Measurements from ENCODE around the gene AGBL4. TPM values are rescaled to one million over a fixed set of nuclear protein-coding genes. Genes with fewer than 3 reads are reported as not detected.

The AGBL4 gene
- total RNA-seq, 1 experiment from 2014 or later = 0.33 TPM

GRCh38 chr1:48597663-48598062 lies 1426.1 kb downstream of the AGBL4 start:
- H3K4me3 ChIP-seq (ENCODE audit: low read length) = no peak overlapping the region
- H3K9ac ChIP-seq (ENCODE audit: low read length) = no peak overlapping the region
- intact Hi-C loops (cut with micrococcal nuclease) = no loop called here
- H3K36me3 ChIP-seq (ENCODE audit: low read depth, low read length) = no peaks in the 10 kb centered on the region
- H3K9me2 ChIP-seq (replicated peaks; ENCODE audit: low read length) = no peaks in the 10 kb centered on the region
- no peaks in the 10 kb centered on the region for H4K20me1 ChIP-seq (ENCODE audit: low read length)
- H3K4me1 ChIP-seq (ENCODE audit: insufficient read depth, low read length) = no peaks in the 10 kb centered on the region
- TF ChIP-seq CTCF (conservative IDR thresholded peaks at IDR 0.05; ENCODE audit: low read depth, low read length) = no peak
- TF ChIP-seq EZH2 (IDR thresholded peaks at IDR 0.05; ENCODE audit: low read length, unreplicated experiment) = no peak
- no peak for TF ChIP-seq EZH2phosphoT487 (IDR thresholded peaks at IDR 0.05; ENCODE audit: borderline replicate concordance, low read length)
- H3K27me3 ChIP-seq (ENCODE audit: low read length) = peaks cover 13% of the 10 kb centered on the region; the same call in 1 of the 2 replicates
- H3K79me2 ChIP-seq (ENCODE audit: low read length) = no peaks in the 10 kb centered on the region
- no peak overlapping the region for H3K27ac ChIP-seq (ENCODE audit: low read length)
- ChIA-PET POLR2A (ENCODE audit: unreplicated experiment) (no interaction called here), CTCF (no interaction called here)
- no TSS peak for BruUV-seq (replicated peaks)
- ATAC-seq (no peak), DNase-seq (no peak)
- H3F3A ChIP-seq (ENCODE audit: low read length, unreplicated experiment) = no peaks in the 10 kb centered on the region
- no peak overlapping the region for H2AFZ ChIP-seq (ENCODE audit: low read length)
- H3K9me3 ChIP-seq (ENCODE audit: low read length) = no peaks in the 10 kb centered on the region
- no peak overlapping the region for H3K4me2 ChIP-seq (ENCODE audit: low read length)

GRCh38 chr1:48596046-48596445 lies 1427.7 kb downstream of the AGBL4 start:
- Histone ChIP-seq H4K20me1 (ENCODE audit: low read length) (no peaks in the 10 kb centered on the region), H3K4me1 (ENCODE audit: insufficient read depth, low read length) (no peaks in the 10 kb centered on the region), H2AFZ (ENCODE audit: low read length) (no peak overlapping the region), H3K27me3 (ENCODE audit: low read length) (0 out of 2 replicates have a peak, but pooled peaks cover 7% of the 10 kb centered on the region), H3F3A (ENCODE audit: low read length, unreplicated experiment) (no peaks in the 10 kb centered on the region), H3K9me3 (ENCODE audit: low read length) (no peaks in the 10 kb centered on the region), H3K79me2 (ENCODE audit: low read length) (no peaks in the 10 kb centered on the region), H3K36me3 (ENCODE audit: low read depth, low read length) (no peaks in the 10 kb centered on the region), H3K27ac (ENCODE audit: low read length) (no peak overlapping the region), H3K9me2 (replicated peaks; ENCODE audit: low read length) (no peaks in the 10 kb centered on the region), H3K9ac (ENCODE audit: low read length) (no peak overlapping the region), H3K4me2 (ENCODE audit: low read length) (no peak overlapping the region), H3K4me3 (ENCODE audit: low read length) (no peak overlapping the region)
- POLR2A ChIA-PET (ENCODE audit: unreplicated experiment) = no interaction called here
- ATAC-seq = no peak
- intact Hi-C loops (cut with micrococcal nuclease) = no loop called here
- BruUV-seq (replicated peaks) = no TSS peak
- CTCF ChIA-PET = no interaction called here
- TF ChIP-seq EZH2phosphoT487 (IDR thresholded peaks at IDR 0.05; ENCODE audit: borderline replicate concordance, low read length) = no peak
- TF ChIP-seq CTCF (conservative IDR thresholded peaks at IDR 0.05; ENCODE audit: low read depth, low read length) = no peak
- no peak for TF ChIP-seq EZH2 (IDR thresholded peaks at IDR 0.05; ENCODE audit: low read length, unreplicated experiment)
- no peak for DNase-seq

- Histone ChIP-seq H3K4me3 (ENCODE audit: low read length) (no peak overlapping the region), H3F3A (ENCODE audit: low read length, unreplicated experiment) (no peaks in the 10 kb centered on the region), H3K79me2 (ENCODE audit: low read length) (no peaks in the 10 kb centered on the region), H2AFZ (ENCODE audit: low read length) (no peak overlapping the region), H3K9me3 (ENCODE audit: low read length) (no peaks in the 10 kb centered on the region), H3K4me1 (ENCODE audit: insufficient read depth, low read length) (no peaks in the 10 kb centered on the region), H3K9ac (ENCODE audit: low read length) (no peak overlapping the region), H3K4me2 (ENCODE audit: low read length) (no peak overlapping the region), H3K27ac (ENCODE audit: low read length) (no peak overlapping the region), H3K27me3 (ENCODE audit: low read length) (0 out of 2 replicates have a peak, but pooled peaks cover 7% of the 10 kb centered on the region), H3K36me3 (ENCODE audit: low read depth, low read length) (no peaks in the 10 kb centered on the region), H4K20me1 (ENCODE audit: low read length) (no peaks in the 10 kb centered on the region), H3K9me2 (replicated peaks; ENCODE audit: low read length) (no peaks in the 10 kb centered on the region)
- CTCF ChIA-PET = no interaction called here
- intact Hi-C loops (cut with micrococcal nuclease) = no loop called here
- TF ChIP-seq CTCF (conservative IDR thresholded peaks at IDR 0.05; ENCODE audit: low read depth, low read length) (no peak), EZH2phosphoT487 (IDR thresholded peaks at IDR 0.05; ENCODE audit: borderline replicate concordance, low read length) (no peak), EZH2 (IDR thresholded peaks at IDR 0.05; ENCODE audit: low read length, unreplicated experiment) (no peak)
- no peak for DNase-seq
- POLR2A ChIA-PET (ENCODE audit: unreplicated experiment) = no interaction called here
- no peak for ATAC-seq
- no TSS peak for BruUV-seq (replicated peaks)
These were observed 1428.1 kb downstream of the AGBL4 start for GRCh38 chr1:48595613-48596012.
